Measurements from ENCODE around the gene ARNT2. TPM values are rescaled to one million over a fixed set of nuclear protein-coding genes. Genes with fewer than 3 reads are reported as not detected.

The ARNT2 gene
- total and polyA plus RNA-seq, 10 of the 15 experiments (the other 5 are each of a cell fraction or from before 2014, with no cell fraction given) = 0.07 to 0.49 (median 0.09) TPM; not detected in 6

DNA sequence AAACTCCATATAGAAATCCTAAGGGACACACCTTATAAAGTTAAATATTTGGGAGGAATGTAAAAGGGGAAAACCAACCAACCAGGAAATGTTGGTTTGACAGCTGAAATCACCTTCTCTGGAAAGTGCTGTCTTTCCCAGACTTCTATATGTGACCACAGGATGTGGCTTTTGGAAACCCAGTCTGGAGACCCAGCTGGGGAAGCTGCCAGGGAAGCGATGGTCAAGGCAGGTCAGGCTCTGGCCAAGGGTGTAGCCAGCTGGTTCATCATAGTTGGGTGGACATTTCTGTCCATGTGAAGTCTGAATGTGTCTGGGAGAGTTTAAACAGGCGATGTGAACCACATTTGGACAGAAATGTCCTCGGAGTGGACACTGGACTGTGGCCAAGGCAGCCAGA, 73.9 kb downstream of the ARNT2 start:
- Histone ChIP-seq H3K9me3 (replicated peaks; ENCODE audit: control insufficient read depth, insufficient read depth, low read length) (no peaks in the 10 kb centered on the region; the same call in 2 of the 3 replicates), H3K27ac (ENCODE audit: control insufficient read depth, insufficient read depth) (no peak overlapping the region), H2AFZ (ENCODE audit: control insufficient read depth, low read depth, low read length) (no peak overlapping the region), H3K4me3 (no peak overlapping the region), H3K4me1 (ENCODE audit: control insufficient read depth, insufficient read depth, low read length) (no peaks in the 10 kb centered on the region), H3K79me2 (ENCODE audit: control insufficient read depth, insufficient read depth, low read length) (no peaks in the 10 kb centered on the region), H3K4me2 (ENCODE audit: control insufficient read depth, insufficient read depth) (no peak overlapping the region), H3K9ac (ENCODE audit: control insufficient read depth, insufficient read depth, low read length) (no peak overlapping the region), H3K36me3 (ENCODE audit: control insufficient read depth in 2 of 2, insufficient read depth in 2 of 2, low read length in 1 of 2) (no peaks in the 10 kb centered on the region), H4K20me1 (ENCODE audit: control insufficient read depth, insufficient read depth) (no peaks in the 10 kb centered on the region), H3K27me3 (replicated peaks in 1 of 2; ENCODE audit: control insufficient read depth in 2 of 2, insufficient read depth in 2 of 2, low read length in 1 of 2) (peaks cover 0 to 3% of the 10 kb centered on the region in 2 experiments; a peak in 1 of 4 replicates)
- WGBS (ENCODE audit: insufficient coverage, insufficient replicate concordance, low lambda C conversion rate, missing lambda C conversion rate) = 9% methylated on average over 3 of the region's 3 CpGs
- ChIA-PET SMC1A (ENCODE audit: uncharacterized antibody, unreplicated experiment) (no interaction called here), RAD21 (ENCODE audit: unreplicated experiment) (no interaction called here), POLR2A (no interaction called here), CTCF (interaction anchor here (1.9 kb wide), 1 partner anchor 298 kb away, joined by 5 read pairs; no protein-coding TSS in a partner anchor)
- ATAC-seq = no peak
- FAIRE-seq = no peak
- BruUV-seq (replicated peaks) = no TSS peak
- in situ Hi-C loops (cut with MboI) = no loop called here
- intact Hi-C loops (cut with micrococcal nuclease; ENCODE audit: unreplicated experiment) = no loop called here
- DNase-seq (ENCODE audit: low read depth, low spot score) = no peak
- TF ChIP-seq MYB (IDR thresholded peaks at IDR 0.05; ENCODE audit: borderline replicate concordance, low read depth, low read length) (no peak), SPI1 (IDR thresholded peaks at IDR 0.05; ENCODE audit: borderline replicate concordance, insufficient read depth, low read depth, low read length) (no peak), PAX5 (IDR thresholded peaks at IDR 0.05; ENCODE audit: borderline replicate concordance, low read depth, low read length) (no peak), E4F1 (IDR thresholded peaks at IDR 0.05; ENCODE audit: borderline replicate concordance, partially characterized antibody) (no peak), KAT2A (conservative IDR thresholded peaks at IDR 0.05; ENCODE audit: control insufficient read depth, low read depth, low read length) (no peak), TCF12 (IDR thresholded peaks at IDR 0.05; ENCODE audit: low read depth, low read length) (no peak), LARP7 (IDR thresholded peaks at IDR 0.05) (no peak), SIN3A (IDR thresholded peaks at IDR 0.05; ENCODE audit: low read depth, low read length) (no peak), GABPA (IDR thresholded peaks at IDR 0.05; ENCODE audit: low read depth) (no peak), MEF2B (IDR thresholded peaks at IDR 0.05; ENCODE audit: partially characterized antibody, poor library complexity, severe bottlenecking) (no peak), TARDBP (IDR thresholded peaks at IDR 0.05; ENCODE audit: borderline replicate concordance) (no peak)
- TF ChIP-seq, protein P1, sequence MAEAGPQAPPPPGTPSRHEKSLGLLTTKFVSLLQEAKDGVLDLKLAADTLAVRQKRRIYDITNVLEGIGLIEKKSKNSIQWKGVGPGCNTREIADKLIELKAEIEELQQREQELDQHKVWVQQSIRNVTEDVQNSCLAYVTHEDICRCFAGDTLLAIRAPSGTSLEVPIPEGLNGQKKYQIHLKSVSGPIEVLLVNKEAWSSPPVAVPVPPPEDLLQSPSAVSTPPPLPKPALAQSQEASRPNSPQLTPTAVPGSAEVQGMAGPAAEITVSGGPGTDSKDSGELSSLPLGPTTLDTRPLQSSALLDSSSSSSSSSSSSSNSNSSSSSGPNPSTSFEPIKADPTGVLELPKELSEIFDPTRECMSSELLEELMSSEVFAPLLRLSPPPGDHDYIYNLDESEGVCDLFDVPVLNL (IDR thresholded peaks at IDR 0.05; ENCODE audit: low read depth, low read length) = no peak
- TF ChIP-seq, protein P2, sequence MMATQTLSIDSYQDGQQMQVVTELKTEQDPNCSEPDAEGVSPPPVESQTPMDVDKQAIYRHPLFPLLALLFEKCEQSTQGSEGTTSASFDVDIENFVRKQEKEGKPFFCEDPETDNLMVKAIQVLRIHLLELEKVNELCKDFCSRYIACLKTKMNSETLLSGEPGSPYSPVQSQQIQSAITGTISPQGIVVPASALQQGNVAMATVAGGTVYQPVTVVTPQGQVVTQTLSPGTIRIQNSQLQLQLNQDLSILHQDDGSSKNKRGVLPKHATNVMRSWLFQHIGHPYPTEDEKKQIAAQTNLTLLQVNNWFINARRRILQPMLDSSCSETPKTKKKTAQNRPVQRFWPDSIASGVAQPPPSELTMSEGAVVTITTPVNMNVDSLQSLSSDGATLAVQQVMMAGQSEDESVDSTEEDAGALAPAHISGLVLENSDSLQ (IDR thresholded peaks at IDR 0.05) = no peak
- TF ChIP-seq, protein P3, sequence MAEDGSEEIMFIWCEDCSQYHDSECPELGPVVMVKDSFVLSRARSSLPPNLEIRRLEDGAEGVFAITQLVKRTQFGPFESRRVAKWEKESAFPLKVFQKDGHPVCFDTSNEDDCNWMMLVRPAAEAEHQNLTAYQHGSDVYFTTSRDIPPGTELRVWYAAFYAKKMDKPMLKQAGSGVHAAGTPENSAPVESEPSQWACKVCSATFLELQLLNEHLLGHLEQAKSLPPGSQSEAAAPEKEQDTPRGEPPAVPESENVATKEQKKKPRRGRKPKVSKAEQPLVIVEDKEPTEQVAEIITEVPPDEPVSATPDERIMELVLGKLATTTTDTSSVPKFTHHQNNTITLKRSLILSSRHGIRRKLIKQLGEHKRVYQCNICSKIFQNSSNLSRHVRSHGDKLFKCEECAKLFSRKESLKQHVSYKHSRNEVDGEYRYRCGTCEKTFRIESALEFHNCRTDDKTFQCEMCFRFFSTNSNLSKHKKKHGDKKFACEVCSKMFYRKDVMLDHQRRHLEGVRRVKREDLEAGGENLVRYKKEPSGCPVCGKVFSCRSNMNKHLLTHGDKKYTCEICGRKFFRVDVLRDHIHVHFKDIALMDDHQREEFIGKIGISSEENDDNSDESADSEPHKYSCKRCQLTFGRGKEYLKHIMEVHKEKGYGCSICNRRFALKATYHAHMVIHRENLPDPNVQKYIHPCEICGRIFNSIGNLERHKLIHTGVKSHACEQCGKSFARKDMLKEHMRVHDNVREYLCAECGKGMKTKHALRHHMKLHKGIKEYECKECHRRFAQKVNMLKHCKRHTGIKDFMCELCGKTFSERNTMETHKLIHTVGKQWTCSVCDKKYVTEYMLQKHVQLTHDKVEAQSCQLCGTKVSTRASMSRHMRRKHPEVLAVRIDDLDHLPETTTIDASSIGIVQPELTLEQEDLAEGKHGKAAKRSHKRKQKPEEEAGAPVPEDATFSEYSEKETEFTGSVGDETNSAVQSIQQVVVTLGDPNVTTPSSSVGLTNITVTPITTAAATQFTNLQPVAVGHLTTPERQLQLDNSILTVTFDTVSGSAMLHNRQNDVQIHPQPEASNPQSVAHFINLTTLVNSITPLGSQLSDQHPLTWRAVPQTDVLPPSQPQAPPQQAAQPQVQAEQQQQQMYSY (CRISPR knock-in tag; IDR thresholded peaks at IDR 0.05) = no peak

All from GM12878 (cell line).